Suprapubic skin (tissue), 4 donors: ENCODE measurements around the gene DDX31. TPM values are rescaled to one million over a fixed set of nuclear protein-coding genes. Genes with fewer than 3 reads are reported as not detected.

Source experiments
- DNase-seq, 2 donors: peaks; one replicate each; pipeline ENCODE4 v3.0.0-alpha.2; 2019; ENCODE audit warnings: low spot score in 2 of 2
- H3K27ac ChIP-seq: fragments of 200-600 bp; sonication (generic); one replicate; pipeline ENCODE4 v1.5.1; 2019
- H3K27me3 ChIP-seq: fragments of 200-600 bp; sonication (generic); one replicate; pipeline ENCODE4 v1.5.1; 2019
- H3K36me3 ChIP-seq: fragments of 200-600 bp; sonication (generic); one replicate; pipeline ENCODE4 v1.5.1; 2019
- H3K4me1 ChIP-seq: fragments of 200-600 bp; sonication (generic); one replicate; pipeline ENCODE4 v1.5.1; 2019
- H3K4me3 ChIP-seq: fragments of 200-600 bp; sonication (generic); one replicate; pipeline ENCODE4 v1.5.1; 2019; ENCODE audit warnings: mild to moderate bottlenecking
- H3K9me3 ChIP-seq: fragments of 200-600 bp; sonication (generic); one replicate; pipeline ENCODE4 v1.5.1; 2019
- CTCF ChIP-seq, 2 donors: fragments of 200-600 bp in 1 of 2; fragments of 450-650 bp in 1 of 2; sonication (generic) in 1 of 2; IDR thresholded peaks; one replicate each; pipeline ENCODE4 v1.5.1; 2016 to 2019; ENCODE audit warnings: antibody characterized with exemption in 2 of 2, mild to moderate bottlenecking in 1 of 2, moderate library complexity in 1 of 2
- EP300 ChIP-seq: sonication (generic); formaldehyde crosslinking; IDR thresholded peaks from one replicate; pipeline ENCODE4 v1.6.1; 2017; ENCODE audit warnings: antibody characterized with exemption
- POLR2A ChIP-seq, 2 donors: fragments of 450-650 bp; IDR thresholded peaks; one replicate each; pipeline ENCODE4 v1.6.1; 2017; ENCODE audit warnings: antibody characterized with exemption in 2 of 2, mild to moderate bottlenecking in 2 of 2, moderate library complexity in 2 of 2
- POLR2AphosphoS5 ChIP-seq, 3 donors: sonication (generic); formaldehyde crosslinking; IDR thresholded peaks; one replicate each; pipeline ENCODE4 v1.6.1; 2017; ENCODE audit warnings: antibody characterized with exemption in 3 of 3
- WGBS: methylation state at CpG from one replicate; pipeline ENCODE4 v1.1.5; 2018; 5-methylcytosine and 5-hydroxymethylcytosine counted together
- total RNA-seq, 4 donors: library from RNA; depleted of rRNA; stranded (reverse); fragments of >200 nt; gene quantifications; one replicate each; pipeline ENCODE4 v1.1.0, GENCODE V29; 2016

DDX31 gene
- total RNA-seq, 4 donors from 2014 or later = 18.6 to 35.8 (median 20.5) TPM

GRCh38 chr9:132627106-132627505 is 42.7 kb downstream of the DDX31 start:
- H3K27me3 ChIP-seq = no peaks in the 10 kb centered on the region
- 85% methylated on average over 7 of the region's 7 CpGs for WGBS
- H3K4me3 ChIP-seq = no peak overlapping the region
- H3K36me3 ChIP-seq = peaks cover 75% of the 10 kb centered on the region
- DNase-seq = no peak
- H3K9me3 ChIP-seq = no peaks in the 10 kb centered on the region
- H3K27ac ChIP-seq = no peak overlapping the region
- TF ChIP-seq POLR2A (IDR thresholded peaks at IDR 0.05) = no peak
- TF ChIP-seq CTCF (IDR thresholded peaks at IDR 0.05) = no peak
- TF ChIP-seq EP300 = no peak
- TF ChIP-seq POLR2AphosphoS5 (IDR thresholded peaks at IDR 0.05) = no peak
- no peaks in the 10 kb centered on the region for H3K4me1 ChIP-seq

GRCh38 chr9:132626285-132626684 is 43.5 kb downstream of the DDX31 start:
- no peaks in the 10 kb centered on the region for H3K9me3 ChIP-seq
- TF ChIP-seq EP300 (no peak), POLR2AphosphoS5 (IDR thresholded peaks at IDR 0.05) (no peak), POLR2A (IDR thresholded peaks at IDR 0.05) (no peak), CTCF (IDR thresholded peaks at IDR 0.05) (no peak)
- H3K36me3 ChIP-seq = peaks cover 71% of the 10 kb centered on the region
- 77% methylated on average over 5 of the region's 5 CpGs for WGBS
- no peaks in the 10 kb centered on the region for H3K27me3 ChIP-seq
- no peak overlapping the region for H3K4me3 ChIP-seq
- DNase-seq = no peak
- H3K4me1 ChIP-seq = no peaks in the 10 kb centered on the region
- no peak overlapping the region for H3K27ac ChIP-seq

- no peaks in the 10 kb centered on the region for H3K27me3 ChIP-seq
- no peaks in the 10 kb centered on the region for H3K4me1 ChIP-seq
- WGBS = 84% methylated on average over 5 of the region's 5 CpGs
- no peak overlapping the region for H3K27ac ChIP-seq
- TF ChIP-seq CTCF (IDR thresholded peaks at IDR 0.05) (no peak), POLR2A (IDR thresholded peaks at IDR 0.05) (no peak), EP300 (no peak), POLR2AphosphoS5 (IDR thresholded peaks at IDR 0.05) (no peak)
- H3K9me3 ChIP-seq = no peaks in the 10 kb centered on the region
- peaks cover 63% of the 10 kb centered on the region for H3K36me3 ChIP-seq
- no peak for DNase-seq
- no peak overlapping the region for H3K4me3 ChIP-seq
These were observed 47.6 kb downstream of the DDX31 start for GRCh38 chr9:132622159-132622558.

GRCh38 chr9:132616725-132617124 is 53.1 kb downstream of the DDX31 start:
- WGBS = 95% methylated on average over 5 of the region's 5 CpGs

GRCh38 chr9:132615774-132616173 is 54.0 kb downstream of the DDX31 start:
- Histone ChIP-seq H3K27ac (no peak overlapping the region), H3K4me3 (no peak overlapping the region), H3K27me3 (no peaks in the 10 kb centered on the region), H3K36me3 (peaks cover 88% of the 10 kb centered on the region), H3K4me1 (no peaks in the 10 kb centered on the region), H3K9me3 (no peaks in the 10 kb centered on the region)
- 86% methylated on average over 2 of the region's 2 CpGs for WGBS
- TF ChIP-seq POLR2AphosphoS5 (IDR thresholded peaks at IDR 0.05) (no peak), EP300 (no peak), CTCF (IDR thresholded peaks at IDR 0.05) (no peak), POLR2A (IDR thresholded peaks at IDR 0.05) (no peak)
- no peak for DNase-seq

More at GRCh38 chr9:132616725-132617124, 53.1 kb downstream of the DDX31 start:
- no peak for TF ChIP-seq EP300
- no peak for TF ChIP-seq POLR2A (IDR thresholded peaks at IDR 0.05)
- no peak for TF ChIP-seq CTCF (IDR thresholded peaks at IDR 0.05)
- TF ChIP-seq POLR2AphosphoS5 (IDR thresholded peaks at IDR 0.05) = no peak
- Histone ChIP-seq H3K36me3 (peaks cover 80% of the 10 kb centered on the region), H3K27ac (no peak overlapping the region), H3K27me3 (no peaks in the 10 kb centered on the region), H3K9me3 (no peaks in the 10 kb centered on the region), H3K4me1 (no peaks in the 10 kb centered on the region), H3K4me3 (no peak overlapping the region)
- DNase-seq = no peak
